Suprapubic skin (tissue), 4 donors: Measurements from ENCODE around the gene RBMS1. TPM values are rescaled to one million over a fixed set of nuclear protein-coding genes. Genes with fewer than 3 reads are reported as not detected.

Experiments used
- DNase-seq, 2 donors: peaks; one replicate each; pipeline ENCODE4 v3.0.0-alpha.2; 2019; ENCODE audit warnings: low spot score in 2 of 2
- H3K27ac ChIP-seq: fragments of 200-600 bp; sonication (generic); one replicate; pipeline ENCODE4 v1.5.1; 2019
- H3K27me3 ChIP-seq: fragments of 200-600 bp; sonication (generic); one replicate; pipeline ENCODE4 v1.5.1; 2019
- H3K36me3 ChIP-seq: fragments of 200-600 bp; sonication (generic); one replicate; pipeline ENCODE4 v1.5.1; 2019
- H3K4me1 ChIP-seq: fragments of 200-600 bp; sonication (generic); one replicate; pipeline ENCODE4 v1.5.1; 2019
- H3K4me3 ChIP-seq: fragments of 200-600 bp; sonication (generic); one replicate; pipeline ENCODE4 v1.5.1; 2019; ENCODE audit warnings: mild to moderate bottlenecking
- H3K9me3 ChIP-seq: fragments of 200-600 bp; sonication (generic); one replicate; pipeline ENCODE4 v1.5.1; 2019
- CTCF ChIP-seq, 2 donors: fragments of 200-600 bp in 1 of 2; fragments of 450-650 bp in 1 of 2; sonication (generic) in 1 of 2; IDR thresholded peaks; one replicate each; pipeline ENCODE4 v1.5.1; 2016 to 2019; ENCODE audit warnings: antibody characterized with exemption in 2 of 2, mild to moderate bottlenecking in 1 of 2, moderate library complexity in 1 of 2
- EP300 ChIP-seq: sonication (generic); formaldehyde crosslinking; IDR thresholded peaks from one replicate; pipeline ENCODE4 v1.6.1; 2017; ENCODE audit warnings: antibody characterized with exemption
- POLR2A ChIP-seq, 2 donors: fragments of 450-650 bp; IDR thresholded peaks; one replicate each; pipeline ENCODE4 v1.6.1; 2017; ENCODE audit warnings: antibody characterized with exemption in 2 of 2, mild to moderate bottlenecking in 2 of 2, moderate library complexity in 2 of 2
- POLR2AphosphoS5 ChIP-seq, 3 donors: sonication (generic); formaldehyde crosslinking; IDR thresholded peaks; one replicate each; pipeline ENCODE4 v1.6.1; 2017; ENCODE audit warnings: antibody characterized with exemption in 3 of 3
- WGBS: methylation state at CpG from one replicate; pipeline ENCODE4 v1.1.5; 2018; 5-methylcytosine and 5-hydroxymethylcytosine counted together
- total RNA-seq, 4 donors: library from RNA; depleted of rRNA; stranded (reverse); fragments of >200 nt; gene quantifications; one replicate each; pipeline ENCODE4 v1.1.0, GENCODE V29; 2016

RBMS1 gene
- total RNA-seq, 4 donors from 2014 or later, result 55.7 to 92.2 (median 62.2) TPM

GRCh38 chr2:160256507-160256906 is 237.1 kb downstream of the RBMS1 start:
- WGBS, result 100% methylated on average over 1 of the region's 1 CpG
- TF ChIP-seq CTCF (IDR thresholded peaks at IDR 0.05) (no peak), POLR2AphosphoS5 (IDR thresholded peaks at IDR 0.05) (no peak), POLR2A (IDR thresholded peaks at IDR 0.05) (no peak), EP300 (no peak)
- H3K36me3 ChIP-seq, result no peaks in the 10 kb centered on the region
- no peak overlapping the region for H3K4me3 ChIP-seq
- H3K27me3 ChIP-seq, result no peaks in the 10 kb centered on the region
- H3K4me1 ChIP-seq, result peaks cover 22% of the 10 kb centered on the region
- H3K27ac ChIP-seq, result peak overlapping the region; percentile 59
- DNase-seq, result no peak
- no peaks in the 10 kb centered on the region for H3K9me3 ChIP-seq

- no peak overlapping the region for H3K4me3 ChIP-seq
- no peak for DNase-seq
- H3K36me3 ChIP-seq, result no peaks in the 10 kb centered on the region
- H3K27ac ChIP-seq, result no peak overlapping the region
- no peaks in the 10 kb centered on the region for H3K9me3 ChIP-seq
- TF ChIP-seq POLR2A (IDR thresholded peaks at IDR 0.05), result no peak
- no peaks in the 10 kb centered on the region for H3K27me3 ChIP-seq
- WGBS, result 97% methylated on average over 1 of the region's 1 CpG
- H3K4me1 ChIP-seq, result peaks cover 22% of the 10 kb centered on the region
Observed at GRCh38 chr2:160255408-160255807, 238.2 kb downstream of the RBMS1 start.

GRCh38 chr2:160254189-160254762 is 239.3 kb downstream of the RBMS1 start:
- Histone ChIP-seq H3K4me1 (peaks cover 22% of the 10 kb centered on the region), H3K4me3 (no peak overlapping the region), H3K9me3 (no peaks in the 10 kb centered on the region), H3K27me3 (no peaks in the 10 kb centered on the region), H3K27ac (no peak overlapping the region), H3K36me3 (no peaks in the 10 kb centered on the region)
- WGBS, result 89% methylated on average over 6 of the region's 6 CpGs
- TF ChIP-seq POLR2A (IDR thresholded peaks at IDR 0.05) (no peak), CTCF (IDR thresholded peaks at IDR 0.05) (no peak), POLR2AphosphoS5 (IDR thresholded peaks at IDR 0.05) (no peak), EP300 (no peak)
- DNase-seq, result no peak

GRCh38 chr2:160253440-160254188 is 240.0 kb downstream of the RBMS1 start:
- no peak overlapping the region for H3K27ac ChIP-seq
- TF ChIP-seq POLR2AphosphoS5 (IDR thresholded peaks at IDR 0.05) (no peak), POLR2A (IDR thresholded peaks at IDR 0.05) (no peak), CTCF (IDR thresholded peaks at IDR 0.05) (no peak), EP300 (no peak)
- no peaks in the 10 kb centered on the region for H3K9me3 ChIP-seq
- H3K4me3 ChIP-seq, result no peak overlapping the region
- 53% methylated on average over 9 of the region's 9 CpGs for WGBS
- DNase-seq, result no peak
- H3K36me3 ChIP-seq, result no peaks in the 10 kb centered on the region
- H3K27me3 ChIP-seq, result no peaks in the 10 kb centered on the region
- peaks cover 22% of the 10 kb centered on the region for H3K4me1 ChIP-seq

GRCh38 chr2:160252900-160253299 is 240.7 kb downstream of the RBMS1 start:
- Histone ChIP-seq H3K27ac (no peak overlapping the region), H3K4me1 (peaks cover 22% of the 10 kb centered on the region), H3K27me3 (no peaks in the 10 kb centered on the region), H3K4me3 (no peak overlapping the region), H3K36me3 (no peaks in the 10 kb centered on the region), H3K9me3 (no peaks in the 10 kb centered on the region)
- no peak for DNase-seq
- 53% methylated on average over 1 of the region's 1 CpG for WGBS
- TF ChIP-seq POLR2A (IDR thresholded peaks at IDR 0.05) (no peak), POLR2AphosphoS5 (IDR thresholded peaks at IDR 0.05) (no peak)

GRCh38 chr2:160252278-160252887 is 241.2 kb downstream of the RBMS1 start:
- H3K4me3 ChIP-seq, result no peak overlapping the region
- WGBS, result 4% methylated on average over 1 of the region's 1 CpG
- peak; percentile 60 to 66 for TF ChIP-seq CTCF (IDR thresholded peaks at IDR 0.05)
- no peak for TF ChIP-seq POLR2A (IDR thresholded peaks at IDR 0.05)
- no peak for TF ChIP-seq EP300
- TF ChIP-seq POLR2AphosphoS5 (IDR thresholded peaks at IDR 0.05), result no peak
- no peaks in the 10 kb centered on the region for H3K9me3 ChIP-seq
- H3K27me3 ChIP-seq, result no peaks in the 10 kb centered on the region
- no peak overlapping the region for H3K27ac ChIP-seq
- H3K36me3 ChIP-seq, result no peaks in the 10 kb centered on the region
- DNase-seq, result no peak
- peaks cover 26% of the 10 kb centered on the region for H3K4me1 ChIP-seq
